ENCODE data around the gene CLRN2. TPM values are rescaled to one million over a fixed set of nuclear protein-coding genes. Genes with fewer than 3 reads are reported as not detected.

The CLRN2 gene
- total and polyA plus RNA-seq, 2 of the 4 experiments (the other 2 are of a cell fraction): not detected

DNA sequence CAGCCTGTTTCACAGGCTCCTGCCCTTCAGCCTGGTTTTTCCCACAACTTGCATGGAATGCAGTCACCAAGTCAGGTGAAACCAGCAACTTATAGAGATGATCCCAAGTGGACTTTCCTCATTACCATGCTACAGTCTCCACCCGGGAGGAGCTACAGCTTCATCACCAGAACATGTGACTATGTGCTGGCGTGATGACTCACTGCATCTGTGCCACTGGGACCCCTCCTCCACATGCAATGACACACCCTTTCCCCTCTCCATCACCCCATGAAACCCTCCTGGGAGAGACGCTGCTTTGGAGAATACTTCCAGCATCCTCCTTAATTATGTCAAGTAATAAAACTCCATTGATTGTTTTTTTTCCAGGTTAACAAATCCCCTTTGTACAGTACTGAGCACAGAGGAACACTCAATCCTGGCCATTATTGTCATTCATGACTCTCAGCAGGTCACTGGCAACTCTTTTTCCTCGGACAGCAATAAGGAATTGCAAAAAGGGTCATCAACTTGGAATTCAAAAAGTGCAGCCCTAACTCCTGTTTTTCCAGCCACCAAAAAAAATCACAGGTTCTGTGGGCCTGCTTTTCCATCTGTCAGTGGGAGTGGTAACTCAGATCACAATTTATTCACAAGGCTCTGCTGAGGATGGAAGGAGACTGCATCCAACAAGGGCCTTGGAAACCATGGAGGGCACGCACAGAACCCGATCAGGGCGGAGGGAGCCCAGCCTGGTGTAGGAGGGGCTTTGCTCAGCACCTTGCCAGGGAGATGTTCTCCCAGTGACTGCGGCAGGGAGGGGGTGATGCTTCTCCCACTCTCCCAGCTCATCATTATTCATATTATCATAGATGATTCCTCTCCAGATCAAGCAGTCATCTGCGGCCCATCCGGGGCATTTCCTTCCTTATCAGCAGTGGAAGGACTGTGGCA lies 20.4 kb upstream of the CLRN2 start:
- POLR2A ChIA-PET (ENCODE audit: unreplicated experiment): no interaction called here
- TF ChIP-seq BHLHE40 (IDR thresholded peaks at IDR 0.05; ENCODE audit: low read depth, low read length): no peak
- TF ChIP-seq FOS (IDR thresholded peaks at IDR 0.05; ENCODE audit: low read depth, low read length): peak; percentile 82
- TF ChIP-seq SMC3 (IDR thresholded peaks at IDR 0.05; ENCODE audit: low read depth, low read length): no peak
- TF ChIP-seq, protein P1, sequence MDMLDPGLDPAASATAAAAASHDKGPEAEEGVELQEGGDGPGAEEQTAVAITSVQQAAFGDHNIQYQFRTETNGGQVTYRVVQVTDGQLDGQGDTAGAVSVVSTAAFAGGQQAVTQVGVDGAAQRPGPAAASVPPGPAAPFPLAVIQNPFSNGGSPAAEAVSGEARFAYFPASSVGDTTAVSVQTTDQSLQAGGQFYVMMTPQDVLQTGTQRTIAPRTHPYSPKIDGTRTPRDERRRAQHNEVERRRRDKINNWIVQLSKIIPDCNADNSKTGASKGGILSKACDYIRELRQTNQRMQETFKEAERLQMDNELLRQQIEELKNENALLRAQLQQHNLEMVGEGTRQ (IDR thresholded peaks at IDR 0.05; ENCODE audit: low read depth, low read length): peak; percentile 73
- no peak for TF ChIP-seq MAZ (IDR thresholded peaks at IDR 0.05; ENCODE audit: borderline replicate concordance, low read depth, low read length)
- TF ChIP-seq MXI1 (IDR thresholded peaks at IDR 0.05; ENCODE audit: borderline replicate concordance, low read depth, low read length): no peak
- Histone ChIP-seq H2BK20ac (ENCODE audit: low read depth, low read length) (no peak overlapping the region), H3K9me3 (ENCODE audit: control insufficient read depth, insufficient read depth, low read length) (no peaks in the 10 kb centered on the region), H3K4ac (ENCODE audit: low read depth, low read length) (no peak overlapping the region), H4K91ac (ENCODE audit: insufficient read depth, low read depth, low read length) (no peak overlapping the region), H3K27ac (ENCODE audit: insufficient read depth, low read length) (no peak overlapping the region), H3K27me3 (ENCODE audit: control insufficient read depth, insufficient read depth, low read length) (no peaks in the 10 kb centered on the region), H3K36me3 (ENCODE audit: control insufficient read depth, insufficient read depth, low read length) (peaks cover 25% of the 10 kb centered on the region), H3K4me3 (ENCODE audit: insufficient read depth, low read depth, low read length) (no peak overlapping the region), H3K79me1 (ENCODE audit: low read depth in 1 of 2, low read length in 2 of 2) (peaks cover 0 to 4% of the 10 kb centered on the region in 2 experiments; a peak in 2 of 4 replicates), H3K56ac (ENCODE audit: extremely low read depth, insufficient read depth, low read length) (no peak overlapping the region), H2BK15ac (ENCODE audit: low read depth, low read length) (no peak overlapping the region), H3K14ac (replicated peaks; ENCODE audit: low read depth, low read length) (no peak overlapping the region), H4K20me1 (ENCODE audit: insufficient read depth, low read length) (no peaks in the 10 kb centered on the region), H4K8ac (ENCODE audit: low read depth in 2 of 2, low read length in 2 of 2) (no peak overlapping the region), H3K4me1 (ENCODE audit: control insufficient read depth, insufficient read depth, low read length) (peaks cover 5% of the 10 kb centered on the region; the same call in 1 of the 2 replicates), H2AK9ac (replicated peaks; ENCODE audit: low read depth, low read length, poor library complexity) (peak overlapping the region; percentile 26), H2BK120ac (ENCODE audit: low read depth, low read length) (no peak overlapping the region), H3K18ac (ENCODE audit: low read depth, low read length) (no peak overlapping the region), H3K4me2 (ENCODE audit: low read depth, low read length) (no peak overlapping the region), H3K9ac (ENCODE audit: low read depth, low read length) (no peak overlapping the region), H3K9me1 (ENCODE audit: insufficient read depth, low read length) (peaks cover 7% of the 10 kb centered on the region; the same call in 1 of the 2 replicates), H4K5ac (ENCODE audit: low read depth, low read length) (no peak overlapping the region), H2BK5ac (ENCODE audit: low read depth, low read length, poor library complexity, severe bottlenecking) (no peak overlapping the region), H2AK5ac (ENCODE audit: low read depth, low read length) (no peak overlapping the region), H2AFZ (replicated peaks; ENCODE audit: low read length, poor library complexity) (no peak overlapping the region), H3K23ac (ENCODE audit: low read depth, low read length) (no peak overlapping the region)
- intact Hi-C loops (cut with micrococcal nuclease) (no loop called here), in situ Hi-C loops (cut with MboI; ENCODE audit: low sequenced_read_pairs) (no loop called here), dilution Hi-C loops (cut with HindIII; ENCODE audit: low sequenced_read_pairs, unreplicated experiment) (no loop called here)
- peak; percentile 65 for ATAC-seq (ENCODE audit: low read depth)
- DNase-seq: peak; percentile 78
- no TSS peak for BruUV-seq (replicated peaks)
- CTCF ChIA-PET: no interaction called here
- 90% methylated on average over 2 of the region's 10 CpGs; no CpG with 5 or more reads in 1 of the 2 experiments for WGBS, 2 experiments (ENCODE audit: extremely low coverage in 2 of 2, insufficient read length in 1 of 2)
